GM19239 (cell line): ENCODE data around the gene SPOCD1.

ENCODE experiments used
- DNase-seq: peaks from one replicate; pipeline ENCODE4 v3.0.0; 2011; ENCODE audit warnings: low spot score; ENCODE audit not compliant: insufficient read length
- FAIRE-seq: peaks from 2 replicates; lab custom pipeline; 2011; peaks lifted over from hg19 to GRCh38; lab: Jason Lieb, UNC

SPOCD1 gene

GRCh38 chr1:31802190-31803150, 13.4 kb downstream of the SPOCD1 start:
- FAIRE-seq (no peak), DNase-seq (no peak)

- no peak for FAIRE-seq
- no peak for DNase-seq
Observed at GRCh38 chr1:31801458-31801857, 14.4 kb downstream of the SPOCD1 start.

GRCh38 chr1:31800674-31800967, 15.2 kb downstream of the SPOCD1 start:
- DNase-seq, result no peak
- no peak for FAIRE-seq

GRCh38 chr1:31799895-31800673, 15.7 kb downstream of the SPOCD1 start:
- no peak for DNase-seq
- FAIRE-seq, result no peak

GRCh38 chr1:31799196-31799894, 16.5 kb downstream of the SPOCD1 start:
- no peak for FAIRE-seq
- DNase-seq, result no peak

GRCh38 chr1:31798433-31799195, 17.2 kb downstream of the SPOCD1 start:
- FAIRE-seq (no peak), DNase-seq (no peak)

GRCh38 chr1:31798086-31798432, 17.8 kb downstream of the SPOCD1 start:
- no peak for DNase-seq
- FAIRE-seq, result no peak

- FAIRE-seq (no peak), DNase-seq (no peak)
Observed at GRCh38 chr1:31797216-31797615, 18.6 kb downstream of the SPOCD1 start.

GRCh38 chr1:31796707-31797106, 19.1 kb downstream of the SPOCD1 start:
- FAIRE-seq (no peak), DNase-seq (no peak)

GRCh38 chr1:31795801-31796621, 19.8 kb downstream of the SPOCD1 start:
- DNase-seq (no peak), FAIRE-seq (no peak)

- no peak for FAIRE-seq
Observed at GRCh38 chr1:31795096-31795675, 20.6 kb downstream of the SPOCD1 start.

GRCh38 chr1:31793586-31794285, 22.1 kb downstream of the SPOCD1 start:
- DNase-seq (no peak), FAIRE-seq (no peak)

More at GRCh38 chr1:31795096-31795675, 20.6 kb downstream of the SPOCD1 start:
- no peak for DNase-seq

GRCh38 chr1:31793086-31793485, 22.7 kb downstream of the SPOCD1 start:
- DNase-seq (no peak), FAIRE-seq (no peak)

- DNase-seq, result no peak
- FAIRE-seq, result no peak
Observed at GRCh38 chr1:31792541-31792940, 23.3 kb downstream of the SPOCD1 start.

GRCh38 chr1:31792116-31792515, 23.7 kb downstream of the SPOCD1 start:
- DNase-seq (no peak), FAIRE-seq (no peak)

GRCh38 chr1:31791131-31791858, 24.5 kb downstream of the SPOCD1 start:
- FAIRE-seq (no peak), DNase-seq (no peak)

GRCh38 chr1:31790641-31791091, 25.2 kb downstream of the SPOCD1 start:
- FAIRE-seq (no peak), DNase-seq (no peak)

GRCh38 chr1:31790140-31790539, 25.7 kb downstream of the SPOCD1 start:
- FAIRE-seq (no peak), DNase-seq (no peak)
